ENCODE data around the gene RGS6.

The RGS6 gene

DNA sequence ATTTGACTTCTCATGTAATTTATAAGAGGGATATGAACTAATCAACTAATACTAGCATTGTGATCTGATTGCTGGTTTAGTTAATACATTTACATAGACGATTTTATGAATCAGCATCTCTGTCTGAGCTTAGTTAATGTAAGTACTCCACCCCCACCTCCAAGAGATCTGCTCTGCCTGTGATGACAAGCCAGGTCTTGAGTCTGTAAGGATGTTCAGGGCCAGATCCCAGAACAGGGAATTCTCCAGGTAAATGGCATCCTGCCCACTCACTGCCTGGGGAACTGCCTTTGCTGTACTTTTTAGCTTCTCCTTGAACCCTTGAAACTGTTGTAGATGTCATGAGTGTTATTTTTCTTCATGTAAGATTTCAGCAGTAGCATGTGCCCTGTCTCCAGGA is 289.8 kb downstream of the RGS6 start:
- H3K4me3 ChIP-seq (ENCODE audit: insufficient read depth in 1 of 2, low read depth in 1 of 2, low read length in 2 of 2), result no peak overlapping the region
- WGBS, result 50% methylated on average over 1 of the region's 1 CpG

GRCh38 chr14:72236629-72237028 is 304.4 kb downstream of the RGS6 start:
- Histone ChIP-seq H3K4ac (ENCODE audit: low read depth in 1 of 2, low read length in 2 of 2) (no peak overlapping the region), H3K18ac (ENCODE audit: low read depth in 1 of 2, low read length in 2 of 2) (no peak overlapping the region), H2BK5ac (ENCODE audit: low read depth, low read length, poor library complexity, severe bottlenecking) (no peak overlapping the region), H4K91ac (ENCODE audit: low read length) (no peak overlapping the region), H2BK12ac (ENCODE audit: low read length in 2 of 2) (no peak overlapping the region), H2AK5ac (ENCODE audit: low read length, severe bottlenecking) (no peak overlapping the region), H2BK15ac (ENCODE audit: low read depth, poor library complexity, severe bottlenecking) (no peak overlapping the region), H3K27me3 (ENCODE audit: control insufficient read depth in 1 of 2, insufficient read depth in 1 of 2, low read length in 2 of 2) (no peaks in the 10 kb centered on the region), H2BK120ac (ENCODE audit: low read depth, low read length) (no peak overlapping the region), H4K8ac (ENCODE audit: low read length) (no peak overlapping the region), H3K4me3 (ENCODE audit: insufficient read depth in 1 of 2, low read depth in 1 of 2, low read length in 2 of 2) (no peak overlapping the region), H3K79me1 (replicated peaks; ENCODE audit: low read length, poor library complexity, severe bottlenecking) (no peaks in the 10 kb centered on the region), H3K4me2 (ENCODE audit: low read length, poor library complexity, severe bottlenecking) (no peak overlapping the region), H3K9me3 (ENCODE audit: control insufficient read depth, low read length) (no peaks in the 10 kb centered on the region), H3K23ac (ENCODE audit: low read length in 2 of 2) (no peak overlapping the region), H3K9ac (ENCODE audit: low read length) (no peak overlapping the region), H2AFZ (ENCODE audit: low read depth, low read length) (no peak overlapping the region), H3K36me3 (ENCODE audit: control insufficient read depth in 1 of 2, insufficient read depth in 2 of 2, low read depth in 1 of 2, low read length in 2 of 2) (no peaks in the 10 kb centered on the region), H3K14ac (ENCODE audit: low read length in 2 of 2) (no peak overlapping the region), H3K4me1 (ENCODE audit: control insufficient read depth, insufficient read depth, low read depth, low read length) (no peaks in the 10 kb centered on the region), H3K27ac (ENCODE audit: low read length, poor library complexity, severe bottlenecking) (no peak overlapping the region)
- no peak for DNase-seq
- WGBS, result 71% methylated on average over 21 of the region's 22 CpGs

More for the DNA sequence above, 289.8 kb downstream of the RGS6 start:
- no peak overlapping the region for H3K4me2 ChIP-seq (ENCODE audit: low read length, poor library complexity, severe bottlenecking)
- H2BK120ac ChIP-seq (ENCODE audit: low read depth, low read length), result no peak overlapping the region
- H3K36me3 ChIP-seq (ENCODE audit: control insufficient read depth in 1 of 2, insufficient read depth in 2 of 2, low read depth in 1 of 2, low read length in 2 of 2), result no peaks in the 10 kb centered on the region
- H3K79me1 ChIP-seq (replicated peaks; ENCODE audit: low read length, poor library complexity, severe bottlenecking), result no peaks in the 10 kb centered on the region
- no peak overlapping the region for H3K14ac ChIP-seq (ENCODE audit: low read length in 2 of 2)
- no peaks in the 10 kb centered on the region for H3K27me3 ChIP-seq (ENCODE audit: control insufficient read depth in 1 of 2, insufficient read depth in 1 of 2, low read length in 2 of 2)
- no peak overlapping the region for H4K91ac ChIP-seq (ENCODE audit: low read length)
- no peak overlapping the region for H2BK5ac ChIP-seq (ENCODE audit: low read depth, low read length, poor library complexity, severe bottlenecking)
- H2BK15ac ChIP-seq (ENCODE audit: low read depth, poor library complexity, severe bottlenecking), result no peak overlapping the region
- no peak overlapping the region for H2AK5ac ChIP-seq (ENCODE audit: low read length, severe bottlenecking)
- no peak overlapping the region for H3K9ac ChIP-seq (ENCODE audit: low read length)
- H2BK12ac ChIP-seq (ENCODE audit: low read length in 2 of 2), result no peak overlapping the region
- no peak for DNase-seq
- H3K4me1 ChIP-seq (ENCODE audit: control insufficient read depth, insufficient read depth, low read depth, low read length), result no peaks in the 10 kb centered on the region
- no peak overlapping the region for H3K23ac ChIP-seq (ENCODE audit: low read length in 2 of 2)
- H3K4ac ChIP-seq (ENCODE audit: low read depth in 1 of 2, low read length in 2 of 2), result no peak overlapping the region
- no peak overlapping the region for H3K27ac ChIP-seq (ENCODE audit: low read length, poor library complexity, severe bottlenecking)
- no peak overlapping the region for H3K18ac ChIP-seq (ENCODE audit: low read depth in 1 of 2, low read length in 2 of 2)
- H3K9me3 ChIP-seq (ENCODE audit: control insufficient read depth, low read length), result peaks cover 32% of the 10 kb centered on the region
- H4K8ac ChIP-seq (ENCODE audit: low read length), result no peak overlapping the region
- no peak overlapping the region for H2AFZ ChIP-seq (ENCODE audit: low read depth, low read length)

DNA sequence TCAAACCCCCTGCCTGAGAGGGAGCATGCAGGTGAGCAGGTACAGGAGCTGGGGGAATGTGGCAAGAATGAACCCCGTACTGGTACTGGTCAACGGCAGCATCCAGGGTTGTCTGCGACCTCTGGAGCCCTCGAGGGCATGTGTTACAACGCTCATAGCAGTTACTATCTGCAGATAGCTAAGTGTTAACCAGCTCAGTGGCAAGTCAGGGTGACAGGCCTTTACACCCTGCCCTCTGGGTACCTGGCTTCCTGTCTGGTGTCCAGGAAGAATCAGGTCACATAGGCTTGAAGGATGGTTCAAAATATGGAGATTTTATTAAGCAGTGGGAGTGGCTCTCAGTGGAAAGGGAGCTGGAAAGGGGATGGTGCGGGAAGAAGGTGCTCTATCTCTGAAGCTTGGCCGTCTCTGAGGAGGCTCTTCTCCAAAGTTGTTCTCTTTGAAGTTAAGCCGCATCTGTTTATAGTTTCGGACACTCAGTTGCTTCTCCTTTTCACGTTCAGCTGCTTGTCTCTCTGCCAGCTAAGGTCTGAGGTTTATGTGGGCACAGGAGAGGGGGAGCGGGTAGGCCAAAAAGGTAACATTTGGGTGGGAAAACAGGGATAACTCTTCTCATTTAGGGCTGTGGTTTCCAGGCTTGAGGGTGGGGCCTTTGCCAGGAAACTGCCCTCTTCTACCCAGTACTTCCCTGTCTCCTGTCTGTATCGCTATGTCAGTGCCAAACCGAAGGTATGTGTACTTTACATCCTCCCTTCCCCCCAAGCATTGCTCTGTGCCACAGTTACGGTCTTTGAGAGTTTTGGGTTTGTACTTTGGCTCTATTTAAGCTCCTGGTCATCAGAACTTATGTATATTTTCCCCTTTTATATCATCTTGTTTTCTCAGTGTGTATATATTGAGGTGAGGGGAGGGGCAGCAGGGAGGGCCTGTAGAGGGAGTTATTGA is 305.8 kb downstream of the RGS6 start:
- Histone ChIP-seq H3K4me3 (ENCODE audit: insufficient read depth in 1 of 2, low read depth in 1 of 2, low read length in 2 of 2) (no peak overlapping the region), H2BK15ac (ENCODE audit: low read depth, poor library complexity, severe bottlenecking) (no peak overlapping the region), H2BK5ac (ENCODE audit: low read depth, low read length, poor library complexity, severe bottlenecking) (no peak overlapping the region), H4K91ac (ENCODE audit: low read length) (no peak overlapping the region), H2AFZ (ENCODE audit: low read depth, low read length) (no peak overlapping the region), H3K79me1 (replicated peaks; ENCODE audit: low read length, poor library complexity, severe bottlenecking) (no peaks in the 10 kb centered on the region), H2BK12ac (ENCODE audit: low read length in 2 of 2) (no peak overlapping the region), H3K14ac (ENCODE audit: low read length in 2 of 2) (no peak overlapping the region), H3K27me3 (ENCODE audit: control insufficient read depth in 1 of 2, insufficient read depth in 1 of 2, low read length in 2 of 2) (no peaks in the 10 kb centered on the region), H2BK120ac (ENCODE audit: low read depth, low read length) (no peak overlapping the region), H3K4me1 (ENCODE audit: control insufficient read depth, insufficient read depth, low read depth, low read length) (no peaks in the 10 kb centered on the region), H2AK5ac (ENCODE audit: low read length, severe bottlenecking) (no peak overlapping the region), H3K9ac (ENCODE audit: low read length) (no peak overlapping the region), H3K18ac (ENCODE audit: low read depth in 1 of 2, low read length in 2 of 2) (no peak overlapping the region), H4K8ac (ENCODE audit: low read length) (no peak overlapping the region), H3K36me3 (ENCODE audit: control insufficient read depth in 1 of 2, insufficient read depth in 2 of 2, low read depth in 1 of 2, low read length in 2 of 2) (no peaks in the 10 kb centered on the region), H3K23ac (ENCODE audit: low read length in 2 of 2) (no peak overlapping the region), H3K4me2 (ENCODE audit: low read length, poor library complexity, severe bottlenecking) (no peak overlapping the region), H3K27ac (ENCODE audit: low read length, poor library complexity, severe bottlenecking) (no peak overlapping the region), H3K9me3 (ENCODE audit: control insufficient read depth, low read length) (no peaks in the 10 kb centered on the region), H3K4ac (ENCODE audit: low read depth in 1 of 2, low read length in 2 of 2) (no peak overlapping the region)
- DNase-seq, result no peak
- 63% methylated on average over 11 of the region's 14 CpGs for WGBS

DNA sequence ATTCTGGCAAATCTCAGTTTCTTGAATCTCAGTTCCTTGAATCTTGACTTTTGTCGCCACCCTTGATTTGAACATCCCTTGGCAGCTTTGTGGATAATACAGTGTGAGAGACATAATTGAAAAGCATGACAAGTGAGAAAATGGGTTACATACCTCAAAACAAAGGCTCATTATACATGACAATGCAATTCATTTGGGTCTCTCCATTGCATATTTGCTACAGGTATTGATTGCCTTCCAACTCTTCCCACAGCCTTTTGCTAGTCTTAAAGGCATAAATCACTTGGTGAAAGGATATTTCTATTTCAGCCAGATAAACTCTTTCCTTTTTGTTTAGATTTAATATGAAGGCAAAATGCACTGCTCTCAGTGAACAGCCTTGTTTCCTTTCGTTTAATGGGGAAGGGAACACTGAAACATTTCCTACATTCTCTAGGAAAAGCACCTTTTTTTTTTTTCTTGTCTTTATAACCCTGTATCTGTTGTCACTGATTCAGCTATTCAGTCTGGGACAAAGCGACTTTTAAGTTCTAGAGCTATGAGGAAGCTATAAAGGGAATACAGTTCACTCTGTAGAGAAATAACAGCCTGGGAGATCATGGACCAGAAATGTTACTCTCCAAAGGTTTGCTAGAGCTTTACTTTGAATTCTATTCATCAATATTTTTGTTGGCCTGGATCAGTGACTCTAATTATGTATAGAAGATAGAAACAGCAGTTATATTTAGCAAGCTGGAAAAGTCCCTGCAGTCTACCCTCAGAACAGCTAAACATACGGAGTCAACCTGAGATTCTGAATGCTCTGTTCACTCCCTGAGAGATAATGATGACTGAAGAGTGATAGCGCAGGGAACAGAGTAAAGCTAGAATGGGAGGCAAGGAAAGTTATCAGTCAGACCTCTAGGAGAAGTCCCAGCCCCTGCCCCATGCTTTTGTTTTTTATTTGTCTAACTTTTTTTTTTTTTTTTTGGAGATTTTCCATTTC is 311.4 kb downstream of the RGS6 start:
- Histone ChIP-seq H2AFZ (ENCODE audit: low read depth, low read length) (no peak overlapping the region), H3K9me3 (ENCODE audit: control insufficient read depth, low read length) (peaks cover 4% of the 10 kb centered on the region), H2BK15ac (ENCODE audit: low read depth, poor library complexity, severe bottlenecking) (no peak overlapping the region), H2AK5ac (ENCODE audit: low read length, severe bottlenecking) (no peak overlapping the region), H2BK120ac (ENCODE audit: low read depth, low read length) (no peak overlapping the region), H3K14ac (ENCODE audit: low read length in 2 of 2) (no peak overlapping the region), H3K9ac (ENCODE audit: low read length) (no peak overlapping the region), H3K18ac (ENCODE audit: low read depth in 1 of 2, low read length in 2 of 2) (no peak overlapping the region), H3K4me1 (ENCODE audit: control insufficient read depth, insufficient read depth, low read depth, low read length) (no peaks in the 10 kb centered on the region), H3K4me3 (ENCODE audit: insufficient read depth in 1 of 2, low read depth in 1 of 2, low read length in 2 of 2) (no peak overlapping the region), H3K27me3 (ENCODE audit: control insufficient read depth in 1 of 2, insufficient read depth in 1 of 2, low read length in 2 of 2) (no peaks in the 10 kb centered on the region), H3K79me1 (replicated peaks; ENCODE audit: low read length, poor library complexity, severe bottlenecking) (no peaks in the 10 kb centered on the region), H2BK12ac (ENCODE audit: low read length in 2 of 2) (no peak overlapping the region), H3K4ac (ENCODE audit: low read depth in 1 of 2, low read length in 2 of 2) (no peak overlapping the region), H3K23ac (ENCODE audit: low read length in 2 of 2) (no peak overlapping the region), H4K8ac (ENCODE audit: low read length) (no peak overlapping the region), H2BK5ac (ENCODE audit: low read depth, low read length, poor library complexity, severe bottlenecking) (no peak overlapping the region), H3K4me2 (ENCODE audit: low read length, poor library complexity, severe bottlenecking) (no peak overlapping the region), H4K91ac (ENCODE audit: low read length) (no peak overlapping the region), H3K36me3 (ENCODE audit: control insufficient read depth in 1 of 2, insufficient read depth in 2 of 2, low read depth in 1 of 2, low read length in 2 of 2) (no peaks in the 10 kb centered on the region), H3K27ac (ENCODE audit: low read length, poor library complexity, severe bottlenecking) (no peak overlapping the region)
- 80% methylated on average over 4 of the region's 5 CpGs for WGBS
- DNase-seq, result no peak
